TTC549 (cell line): ENCODE measurements around the gene NAB1.

Experiments
- FAIRE-seq: peaks from 2 replicates; lab custom pipeline; 2012; peaks lifted over from hg19 to GRCh38; lab: Jason Lieb, UNC

NAB1 gene

GRCh38 chr2:190716176-190716807 is 67.4 kb downstream of the NAB1 start:
- FAIRE-seq, result no peak

GRCh38 chr2:190717306-190717705 is 68.4 kb downstream of the NAB1 start:
- no peak for FAIRE-seq

- FAIRE-seq, result no peak
These were observed 69.1 kb downstream of the NAB1 start for GRCh38 chr2:190717764-190718651.

- FAIRE-seq, result no peak
These were observed 70.0 kb downstream of the NAB1 start for GRCh38 chr2:190718652-190719526.

- FAIRE-seq, result no peak
These were observed 71.4 kb downstream of the NAB1 start for GRCh38 chr2:190720276-190720675.

- FAIRE-seq, result no peak
These were observed 71.8 kb downstream of the NAB1 start for GRCh38 chr2:190720691-190721090.

GRCh38 chr2:190722061-190722759 is 73.3 kb downstream of the NAB1 start:
- no peak for FAIRE-seq

GRCh38 chr2:190722835-190723234 is 74.0 kb downstream of the NAB1 start:
- no peak for FAIRE-seq

GRCh38 chr2:190723397-190724090 is 74.7 kb downstream of the NAB1 start:
- FAIRE-seq, result no peak

GRCh38 chr2:190726255-190726654 is 77.4 kb downstream of the NAB1 start:
- FAIRE-seq, result no peak

- no peak for FAIRE-seq
These were observed 87.5 kb downstream of the NAB1 start for GRCh38 chr2:190736355-190736754.

GRCh38 chr2:190740449-190740848 is 91.6 kb downstream of the NAB1 start:
- FAIRE-seq, result no peak
